ENCODE data around the gene CIB2. TPM values are rescaled to one million over a fixed set of nuclear protein-coding genes. Genes with fewer than 3 reads are reported as not detected.
A peak's percentile ranks its signal among the peaks of the same experiment; 100 is the strongest.

CIB2 gene
- total RNA-seq (1 to 10 TPM; 1.0 to 5.0 (median 3.5) TPM), polyA plus RNA-seq (1 to 10 TPM; 1.7 to 3.2 (median 3.1) TPM)
- long read RNA-seq, donor 1, transcript CIB2-201 (6 exons, 1,598 nt), result major isoform, 6 of 7 reads
- long read RNA-seq, donor 1, partial matches to known transcripts, result 0 of 7 reads
- long read RNA-seq, donor 1, other reads (novel, unspliced or antisense), result 0 of 7 reads
- long read RNA-seq, donor 2, partial matches to known transcripts, result 0 of 4 reads
- long read RNA-seq, donor 2, other reads (novel, unspliced or antisense), result 0 of 4 reads

DNA sequence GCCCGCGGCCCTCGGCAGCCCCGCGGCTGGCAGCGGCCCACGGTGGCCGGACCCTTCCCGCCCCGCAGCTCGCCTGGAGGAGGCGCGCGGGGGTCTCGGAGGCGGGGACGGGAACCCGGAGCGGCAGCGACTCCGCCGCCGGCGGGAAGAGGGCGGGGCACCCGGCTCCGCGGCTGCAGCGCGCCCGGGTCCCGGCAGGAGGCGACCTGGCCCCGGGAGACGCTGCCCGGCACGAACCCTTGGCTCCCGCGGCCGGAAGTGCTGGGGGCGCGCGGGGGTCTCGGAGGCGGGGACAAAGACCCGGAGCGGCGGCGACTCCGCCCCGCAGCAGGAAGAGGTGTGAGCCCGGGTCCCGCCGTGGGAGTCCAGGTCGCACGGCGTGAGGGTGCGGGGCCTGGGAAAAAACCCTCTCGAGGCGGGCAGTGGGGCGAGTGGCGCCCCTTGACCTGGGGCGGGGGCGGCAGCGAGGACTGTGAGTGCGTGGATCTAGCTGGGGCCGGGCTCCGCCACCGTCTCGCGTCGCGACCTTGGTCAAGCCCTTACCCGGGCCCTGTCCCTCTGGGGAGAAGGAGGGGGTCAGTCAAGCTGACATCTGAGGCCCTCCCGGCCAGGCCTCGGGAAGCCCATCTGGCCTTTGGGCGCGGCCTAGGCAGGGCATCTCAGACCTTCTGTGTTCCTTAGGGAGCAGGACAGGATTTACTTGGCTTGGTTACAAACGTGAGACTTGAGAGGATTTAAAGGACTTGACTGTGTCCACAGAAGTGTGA is at the start of gene CIB2:
CIB2 (minus strand) TSS at position 151 of the 767 bp plus-strand sequence. CDS start 230 bp downstream, outside the sequence.
- Histone ChIP-seq H3K9me3 (no peaks in the 10 kb centered on the region), H3K27me3 (replicated peaks in 1 of 7) (peaks cover 0 to 5% (median 0%) of the 10 kb centered on the region in 7 donors), H3K4me3 (peak within 1 kb of the TSS; percentile 53 to 86 (median 62)), H3K27ac (peak within 1 kb of the TSS; percentile 84 to 94 (median 88)), H3K4me1 (peaks cover 6 to 31% (median 16%) of the 10 kb centered on the region in 6 donors), H3K36me3 (no peaks in the 10 kb centered on the region)
- intact Hi-C loops (cut with DNase I; ENCODE audit: low total_unique reads), result no loop called here
- WGBS, 5 donors, result 0 to 1% (median 1%) methylated on average over 17 to 79 of the region's 79 CpGs
- TF ChIP-seq CTCF (IDR thresholded peaks at IDR 0.05 in 8 of 11, conservative IDR thresholded peaks at IDR 0.05 in 3 of 11) (peak; percentile 21 to 94 (median 89)), POLR2A (IDR thresholded peaks at IDR 0.05) (no peak), POLR2AphosphoS5 (IDR thresholded peaks at IDR 0.05) (peak; percentile 62 to 82 (median 76))
- peak; percentile 95 for DNase-seq

GRCh38 chr15:78179906-78180305 is 48.7 kb upstream of the CIB2 start:
- TF ChIP-seq CTCF (IDR thresholded peaks at IDR 0.05 in 8 of 11, conservative IDR thresholded peaks at IDR 0.05 in 3 of 11) (no peak), POLR2A (IDR thresholded peaks at IDR 0.05) (no peak), POLR2AphosphoS5 (IDR thresholded peaks at IDR 0.05) (no peak)
- H3K27me3 ChIP-seq (replicated peaks in 1 of 7), result no peaks in the 10 kb centered on the region
- no peaks in the 10 kb centered on the region for H3K9me3 ChIP-seq
- intact Hi-C loops (cut with DNase I; ENCODE audit: low total_unique reads), result no loop called here
- H3K4me3 ChIP-seq, result no peak overlapping the region
- 85 to 94% (median 91%) methylated on average over 5 of the region's 5 CpGs for WGBS, 5 donors
- H3K4me1 ChIP-seq, result peaks cover 0 to 11% (median 2%) of the 10 kb centered on the region in 6 donors
- DNase-seq, result no peak
- no peaks in the 10 kb centered on the region for H3K36me3 ChIP-seq
- H3K27ac ChIP-seq, result no peak overlapping the region

DNA sequence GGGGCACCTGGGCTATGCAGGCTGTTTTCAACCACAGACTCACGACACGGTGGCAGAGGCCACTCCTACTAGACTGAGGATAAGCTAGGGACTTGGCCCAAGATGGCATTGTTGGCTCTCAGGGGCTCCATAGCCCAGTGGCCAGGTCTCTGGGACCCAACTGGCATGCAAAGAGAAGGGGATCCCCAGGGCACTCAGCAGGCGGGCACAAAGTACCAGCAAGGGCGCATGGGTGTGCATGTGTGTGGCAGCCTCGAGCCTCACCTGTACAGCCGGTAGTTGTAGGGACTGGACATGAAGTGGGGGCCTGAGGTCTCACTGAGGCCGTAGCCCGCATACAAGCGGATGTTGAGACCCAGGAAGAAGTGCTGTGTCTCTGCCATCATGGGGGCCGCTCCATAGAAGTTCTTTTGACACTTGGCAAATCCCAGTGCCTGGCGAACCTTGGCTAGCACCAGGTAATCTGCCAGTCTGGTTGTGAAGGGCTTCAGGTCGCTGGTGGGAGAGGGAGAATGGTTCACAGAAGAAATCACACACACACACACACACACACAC is 48.1 kb upstream of the CIB2 start:
- no peaks in the 10 kb centered on the region for H3K27me3 ChIP-seq (replicated peaks in 1 of 7)
- no peak overlapping the region for H3K4me3 ChIP-seq
- H3K9me3 ChIP-seq, result no peaks in the 10 kb centered on the region
- no peak overlapping the region for H3K27ac ChIP-seq
- 84 to 96% (median 91%) methylated on average over 11 to 12 of the region's 12 CpGs for WGBS, 5 donors
- intact Hi-C loops (cut with DNase I; ENCODE audit: low total_unique reads), result no loop called here
- no peak for DNase-seq
- no peak for TF ChIP-seq CTCF (IDR thresholded peaks at IDR 0.05 in 8 of 11, conservative IDR thresholded peaks at IDR 0.05 in 3 of 11)
- TF ChIP-seq POLR2AphosphoS5 (IDR thresholded peaks at IDR 0.05), result no peak
- no peak for TF ChIP-seq POLR2A (IDR thresholded peaks at IDR 0.05)
- peaks cover 0 to 17% (median 7%) of the 10 kb centered on the region in 6 donors for H3K4me1 ChIP-seq
- no peaks in the 10 kb centered on the region for H3K36me3 ChIP-seq

GRCh38 chr15:78178064-78178463 is 46.8 kb upstream of the CIB2 start:
- intact Hi-C loops (cut with DNase I; ENCODE audit: low total_unique reads), result no loop called here
- Histone ChIP-seq H3K4me3 (no peak overlapping the region), H3K4me1 (peaks cover 0 to 30% (median 20%) of the 10 kb centered on the region in 6 donors), H3K27ac (no peak overlapping the region), H3K36me3 (no peaks in the 10 kb centered on the region), H3K27me3 (replicated peaks in 1 of 7) (no peaks in the 10 kb centered on the region), H3K9me3 (no peaks in the 10 kb centered on the region)
- WGBS, 5 donors, result 87 to 95% (median 89%) methylated on average over 6 of the region's 6 CpGs
- DNase-seq, result no peak
- TF ChIP-seq POLR2A (IDR thresholded peaks at IDR 0.05) (no peak), POLR2AphosphoS5 (IDR thresholded peaks at IDR 0.05) (no peak), CTCF (IDR thresholded peaks at IDR 0.05 in 8 of 11, conservative IDR thresholded peaks at IDR 0.05 in 3 of 11) (no peak)
